ENCODE data around the gene ERG. TPM values are rescaled to one million over a fixed set of nuclear protein-coding genes. Genes with fewer than 3 reads are reported as not detected.
A peak's percentile ranks its signal among the peaks of the same experiment; 100 is the strongest.

ERG gene
- total and polyA plus RNA-seq, 2 donors: 3.9 to 5.8 TPM

DNA sequence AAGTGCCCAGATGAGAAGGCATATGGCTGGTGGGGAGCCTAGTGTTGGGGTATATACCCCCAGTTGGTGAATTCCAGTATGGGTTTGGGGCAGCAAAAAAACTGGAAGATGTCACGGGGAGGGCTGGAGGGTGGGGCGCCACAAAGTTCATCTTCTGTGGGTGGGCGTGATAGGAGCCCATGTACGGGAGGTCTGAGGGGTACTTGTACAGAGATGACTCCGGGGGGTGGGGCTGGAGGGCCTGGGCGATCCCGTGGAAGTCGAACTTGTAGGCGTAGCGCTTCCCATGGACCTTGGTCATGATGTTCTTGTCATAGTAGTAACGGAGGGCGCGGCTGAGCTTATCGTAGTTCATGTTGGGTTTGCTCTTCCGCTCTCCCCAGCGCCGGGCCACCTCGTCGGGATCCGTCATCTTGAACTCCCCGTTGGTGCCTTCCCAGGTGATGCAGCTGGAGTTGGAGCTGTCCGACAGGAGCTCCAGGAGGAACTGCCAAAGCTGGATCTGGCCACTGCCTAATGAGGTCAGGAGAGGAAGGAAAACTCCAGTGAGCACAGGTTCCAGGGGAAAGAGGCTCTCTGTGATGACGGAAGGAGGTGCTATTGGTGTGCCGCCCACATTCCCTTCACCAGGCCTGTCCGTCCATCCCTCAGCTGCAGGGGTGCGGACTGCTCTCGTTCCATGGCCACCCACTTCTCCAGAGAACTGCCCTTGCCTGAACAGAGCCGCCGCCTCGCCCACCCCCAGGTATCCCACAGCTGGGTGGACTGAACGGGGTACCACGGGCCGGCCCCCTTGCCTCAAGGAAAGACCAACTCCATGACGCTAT, 114.7 kb downstream of the ERG start:
- no peak for DNase-seq (ENCODE audit: low read depth in 6 of 9, low spot score in 9 of 9)
- Histone ChIP-seq H3K4me3 (ENCODE audit: low read length in 2 of 2) (no peak overlapping the region), H3K4me1 (ENCODE audit: control insufficient read depth in 2 of 2, insufficient read depth in 2 of 2, low read length in 2 of 2) (peaks cover 16 to 50% of the 10 kb centered on the region in 2 donors), H3K9me3 (ENCODE audit: control insufficient read depth in 2 of 2, insufficient read depth in 1 of 2, low read length in 1 of 2) (no peaks in the 10 kb centered on the region), H3K27ac (ENCODE audit: low read depth in 1 of 2, low read length in 1 of 2) (no peak overlapping the region), H3K36me3 (ENCODE audit: control insufficient read depth in 2 of 2, insufficient read depth in 2 of 2, low read length in 1 of 2) (no peaks in the 10 kb centered on the region), H3K27me3 (ENCODE audit: control insufficient read depth in 2 of 2, insufficient read depth in 1 of 2, low read length in 1 of 2) (no peaks in the 10 kb centered on the region)
- 92% methylated on average over 34 of the region's 34 CpGs for WGBS

- H3K27me3 ChIP-seq (ENCODE audit: control insufficient read depth in 2 of 2, insufficient read depth in 1 of 2, low read length in 1 of 2): no peaks in the 10 kb centered on the region
- 94% methylated on average over 5 of the region's 5 CpGs for WGBS
- peaks cover 13 to 40% of the 10 kb centered on the region in 2 donors for H3K4me1 ChIP-seq (ENCODE audit: control insufficient read depth in 2 of 2, insufficient read depth in 2 of 2, low read length in 2 of 2)
- peak in 5 of 9 donors; percentile 35 to 77 (median 44) for DNase-seq (ENCODE audit: low read depth in 6 of 9, low spot score in 9 of 9)
- no peaks in the 10 kb centered on the region for H3K9me3 ChIP-seq (ENCODE audit: control insufficient read depth in 2 of 2, insufficient read depth in 1 of 2, low read length in 1 of 2)
- H3K36me3 ChIP-seq (ENCODE audit: control insufficient read depth in 2 of 2, insufficient read depth in 2 of 2, low read length in 1 of 2): no peaks in the 10 kb centered on the region
- no peak overlapping the region for H3K4me3 ChIP-seq (ENCODE audit: low read length in 2 of 2)
- H3K27ac ChIP-seq (ENCODE audit: low read depth in 1 of 2, low read length in 1 of 2): peak overlapping the region in 1 of 2 donors; percentile 71
Observed at GRCh38 chr21:38380481-38381137, 117.7 kb downstream of the ERG start.

GRCh38 chr21:38379147-38379546, 119.1 kb downstream of the ERG start:
- Histone ChIP-seq H3K4me1 (ENCODE audit: control insufficient read depth in 2 of 2, insufficient read depth in 2 of 2, low read length in 2 of 2) (peaks cover 13 to 34% of the 10 kb centered on the region in 2 donors), H3K9me3 (ENCODE audit: control insufficient read depth in 2 of 2, insufficient read depth in 1 of 2, low read length in 1 of 2) (no peaks in the 10 kb centered on the region), H3K36me3 (ENCODE audit: control insufficient read depth in 2 of 2, insufficient read depth in 2 of 2, low read length in 1 of 2) (no peaks in the 10 kb centered on the region), H3K27ac (ENCODE audit: low read depth in 1 of 2, low read length in 1 of 2) (no peak overlapping the region), H3K4me3 (ENCODE audit: low read length in 2 of 2) (no peak overlapping the region), H3K27me3 (ENCODE audit: control insufficient read depth in 2 of 2, insufficient read depth in 1 of 2, low read length in 1 of 2) (no peaks in the 10 kb centered on the region)
- 93% methylated on average over 3 of the region's 3 CpGs for WGBS
- DNase-seq (ENCODE audit: low read depth in 6 of 9, low spot score in 9 of 9): no peak

- DNase-seq (ENCODE audit: low read depth in 6 of 9, low spot score in 9 of 9): no peak
- 77% methylated on average over 5 of the region's 5 CpGs for WGBS
- Histone ChIP-seq H3K9me3 (ENCODE audit: control insufficient read depth in 2 of 2, insufficient read depth in 1 of 2, low read length in 1 of 2) (no peaks in the 10 kb centered on the region), H3K27me3 (ENCODE audit: control insufficient read depth in 2 of 2, insufficient read depth in 1 of 2, low read length in 1 of 2) (no peaks in the 10 kb centered on the region), H3K27ac (ENCODE audit: low read depth in 1 of 2, low read length in 1 of 2) (no peak overlapping the region), H3K36me3 (ENCODE audit: control insufficient read depth in 2 of 2, insufficient read depth in 2 of 2, low read length in 1 of 2) (no peaks in the 10 kb centered on the region), H3K4me1 (ENCODE audit: control insufficient read depth in 2 of 2, insufficient read depth in 2 of 2, low read length in 2 of 2) (peaks cover 13 to 28% of the 10 kb centered on the region in 2 donors), H3K4me3 (ENCODE audit: low read length in 2 of 2) (no peak overlapping the region)
Observed at GRCh38 chr21:38377165-38378088, 120.8 kb downstream of the ERG start.

DNA sequence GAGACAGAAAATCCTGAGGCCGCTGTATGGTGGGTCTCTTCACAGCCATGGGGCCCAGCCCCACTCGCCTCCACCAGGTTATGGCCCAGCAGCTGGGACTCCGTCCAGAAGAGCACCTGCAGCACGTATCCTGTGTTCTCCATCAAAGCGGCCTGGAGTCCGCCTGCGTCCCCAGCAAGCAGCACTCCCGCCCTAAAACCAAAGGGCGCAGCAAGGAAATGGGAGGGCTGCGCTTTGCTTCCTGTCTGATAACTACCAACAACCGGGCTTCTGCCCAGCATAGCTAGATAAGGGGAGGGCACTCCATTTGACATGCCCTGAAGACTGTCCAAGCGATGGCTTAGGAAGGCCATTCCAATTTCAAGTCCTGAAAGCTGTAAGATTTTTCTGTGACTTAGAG, 121.6 kb downstream of the ERG start:
- Histone ChIP-seq H3K9me3 (ENCODE audit: control insufficient read depth in 2 of 2, insufficient read depth in 1 of 2, low read length in 1 of 2) (no peaks in the 10 kb centered on the region), H3K4me1 (ENCODE audit: control insufficient read depth in 2 of 2, insufficient read depth in 2 of 2, low read length in 2 of 2) (peaks cover 13 to 28% of the 10 kb centered on the region in 2 donors), H3K27me3 (ENCODE audit: control insufficient read depth in 2 of 2, insufficient read depth in 1 of 2, low read length in 1 of 2) (no peaks in the 10 kb centered on the region), H3K36me3 (ENCODE audit: control insufficient read depth in 2 of 2, insufficient read depth in 2 of 2, low read length in 1 of 2) (no peaks in the 10 kb centered on the region), H3K4me3 (ENCODE audit: low read length in 2 of 2) (no peak overlapping the region), H3K27ac (ENCODE audit: low read depth in 1 of 2, low read length in 1 of 2) (no peak overlapping the region)
- peak in 1 of 9 donors; percentile 37 for DNase-seq (ENCODE audit: low read depth in 6 of 9, low spot score in 9 of 9)
- WGBS: 17% methylated on average over 12 of the region's 12 CpGs

- DNase-seq (ENCODE audit: low read depth in 6 of 9, low spot score in 9 of 9): peak in 1 of 9 donors; percentile 35
- Histone ChIP-seq H3K9me3 (ENCODE audit: control insufficient read depth in 2 of 2, insufficient read depth in 1 of 2, low read length in 1 of 2) (no peaks in the 10 kb centered on the region), H3K4me3 (ENCODE audit: low read length in 2 of 2) (no peak overlapping the region), H3K36me3 (ENCODE audit: control insufficient read depth in 2 of 2, insufficient read depth in 2 of 2, low read length in 1 of 2) (no peaks in the 10 kb centered on the region), H3K27ac (ENCODE audit: low read depth in 1 of 2, low read length in 1 of 2) (no peak overlapping the region), H3K4me1 (ENCODE audit: control insufficient read depth in 2 of 2, insufficient read depth in 2 of 2, low read length in 2 of 2) (peaks cover 13 to 28% of the 10 kb centered on the region in 2 donors), H3K27me3 (ENCODE audit: control insufficient read depth in 2 of 2, insufficient read depth in 1 of 2, low read length in 1 of 2) (no peaks in the 10 kb centered on the region)
- 51% methylated on average over 11 of the region's 11 CpGs for WGBS
Observed at GRCh38 chr21:38376235-38376634, 122.0 kb downstream of the ERG start.

GRCh38 chr21:38367646-38368045, 130.6 kb downstream of the ERG start:
- WGBS: 94% methylated on average over 4 of the region's 4 CpGs
- H3K9me3 ChIP-seq (ENCODE audit: control insufficient read depth in 2 of 2, insufficient read depth in 1 of 2, low read length in 1 of 2): no peaks in the 10 kb centered on the region
- no peaks in the 10 kb centered on the region for H3K4me1 ChIP-seq (ENCODE audit: control insufficient read depth in 2 of 2, insufficient read depth in 2 of 2, low read length in 2 of 2)
- H3K27me3 ChIP-seq (ENCODE audit: control insufficient read depth in 2 of 2, insufficient read depth in 1 of 2, low read length in 1 of 2): no peaks in the 10 kb centered on the region
- no peaks in the 10 kb centered on the region for H3K36me3 ChIP-seq (ENCODE audit: control insufficient read depth in 2 of 2, insufficient read depth in 2 of 2, low read length in 1 of 2)
- H3K27ac ChIP-seq (ENCODE audit: low read depth in 1 of 2, low read length in 1 of 2): no peak overlapping the region
- DNase-seq (ENCODE audit: low read depth in 6 of 9, low spot score in 9 of 9): no peak
- H3K4me3 ChIP-seq (ENCODE audit: low read length in 2 of 2): no peak overlapping the region

- no peak overlapping the region for H3K27ac ChIP-seq (ENCODE audit: low read depth in 1 of 2, low read length in 1 of 2)
- no peaks in the 10 kb centered on the region for H3K9me3 ChIP-seq (ENCODE audit: control insufficient read depth in 2 of 2, insufficient read depth in 1 of 2, low read length in 1 of 2)
- H3K4me3 ChIP-seq (ENCODE audit: low read length in 2 of 2): no peak overlapping the region
- H3K36me3 ChIP-seq (ENCODE audit: control insufficient read depth in 2 of 2, insufficient read depth in 2 of 2, low read length in 1 of 2): no peaks in the 10 kb centered on the region
- no peak for DNase-seq (ENCODE audit: low read depth in 6 of 9, low spot score in 9 of 9)
- no peaks in the 10 kb centered on the region for H3K27me3 ChIP-seq (ENCODE audit: control insufficient read depth in 2 of 2, insufficient read depth in 1 of 2, low read length in 1 of 2)
- over 99% methylated on average over 2 of the region's 2 CpGs for WGBS
- no peaks in the 10 kb centered on the region for H3K4me1 ChIP-seq (ENCODE audit: control insufficient read depth in 2 of 2, insufficient read depth in 2 of 2, low read length in 2 of 2)
Observed at GRCh38 chr21:38365521-38365920, 132.8 kb downstream of the ERG start.
